ENCODE data around the gene MPV17. TPM values are rescaled to one million over a fixed set of nuclear protein-coding genes. Genes with fewer than 3 reads are reported as not detected.
"Not testable (repeated sequence)": the region's sequence is repeated elsewhere in the genome, so short reads cannot be mapped to it uniquely, and the experiment has no call there.

MPV17 gene
- total RNA-seq, 1 donor from 2014 or later: 84.5 TPM

DNA sequence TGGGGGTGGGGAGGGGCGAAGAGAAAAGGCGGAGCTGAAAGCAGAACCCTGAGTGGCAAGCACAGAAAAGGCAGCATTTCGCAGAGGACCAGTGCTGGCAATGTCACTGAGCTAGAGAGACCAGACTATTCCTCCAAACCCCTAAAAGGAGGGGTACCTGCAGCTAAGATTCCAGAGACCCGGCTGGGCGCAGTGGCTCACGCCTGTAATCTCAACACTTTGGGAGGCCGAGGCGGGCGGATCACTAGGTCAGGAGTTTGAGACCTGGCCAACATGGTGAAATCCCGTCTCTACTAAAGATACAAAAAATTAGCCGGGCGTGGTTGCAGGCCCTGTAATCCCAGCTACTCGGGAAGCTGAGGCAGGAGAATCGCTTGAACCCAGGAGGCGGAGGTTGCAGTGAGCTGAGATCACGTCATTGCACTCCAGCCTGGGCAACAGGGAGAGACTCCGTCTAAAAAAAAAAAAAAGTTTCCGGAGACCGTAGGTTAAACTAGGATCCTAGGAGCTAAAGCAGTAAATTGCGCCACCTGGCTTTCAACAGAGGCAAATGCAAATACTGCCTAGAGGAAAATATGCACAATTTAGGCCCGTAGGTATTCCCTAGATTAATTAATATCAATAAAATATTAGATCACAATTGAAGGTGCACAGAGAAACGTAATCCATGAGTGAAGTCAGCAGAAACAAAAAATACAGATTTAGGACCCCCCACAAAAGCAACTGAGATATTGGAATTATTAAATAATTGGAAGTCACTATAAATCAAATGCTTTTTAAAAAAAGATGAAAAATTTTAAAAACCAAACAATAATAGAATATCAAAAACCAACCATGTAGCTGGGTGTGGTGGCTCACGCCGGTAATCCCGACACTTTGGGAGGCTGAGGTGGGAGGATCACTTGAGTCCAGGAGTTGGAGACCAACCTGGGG is 19.5 kb downstream of the MPV17 start:
- H3K27ac Mint-ChIP-seq (ENCODE audit: unreplicated experiment): no peak overlapping the region
- peaks cover 52% of the 10 kb centered on the region for H3K27me3 Mint-ChIP-seq (ENCODE audit: low read depth)
- H3K9me3 Mint-ChIP-seq: no peaks in the 10 kb centered on the region
- H3K4me1 Mint-ChIP-seq: peaks cover under 1% of the 10 kb centered on the region
- peak overlapping the region; percentile 45 for H3K4me3 Mint-ChIP-seq
- TF ChIP-seq CTCF (conservative IDR thresholded peaks at IDR 0.05): peak; percentile 95
- H3K36me3 Mint-ChIP-seq (ENCODE audit: low read depth): no peaks in the 10 kb centered on the region
- DNase-seq (ENCODE audit: low read depth, low spot score): peak; percentile 51

- H3K27me3 Mint-ChIP-seq (ENCODE audit: low read depth): peaks cover 43% of the 10 kb centered on the region
- not testable (repeated sequence) for H3K9me3 Mint-ChIP-seq; DNase-seq (ENCODE audit: low read depth, low spot score); H3K4me3 Mint-ChIP-seq; H3K4me1 Mint-ChIP-seq; H3K27ac Mint-ChIP-seq (ENCODE audit: unreplicated experiment); H3K36me3 Mint-ChIP-seq (ENCODE audit: low read depth)
Measured at GRCh38 chr2:27300606-27301005, 22.3 kb downstream of the MPV17 start.

- Mint-ChIP-seq H3K9me3 (no peaks in the 10 kb centered on the region), H3K27ac (ENCODE audit: unreplicated experiment) (no peak overlapping the region), H3K4me3 (no peak overlapping the region), H3K36me3 (ENCODE audit: low read depth) (no peaks in the 10 kb centered on the region), H3K27me3 (ENCODE audit: low read depth) (peaks cover 30% of the 10 kb centered on the region), H3K4me1 (no peaks in the 10 kb centered on the region)
- no peak for DNase-seq (ENCODE audit: low read depth, low spot score)
- no peak for TF ChIP-seq CTCF (conservative IDR thresholded peaks at IDR 0.05)
Measured at GRCh38 chr2:27298391-27299080, 24.4 kb downstream of the MPV17 start.

DNA sequence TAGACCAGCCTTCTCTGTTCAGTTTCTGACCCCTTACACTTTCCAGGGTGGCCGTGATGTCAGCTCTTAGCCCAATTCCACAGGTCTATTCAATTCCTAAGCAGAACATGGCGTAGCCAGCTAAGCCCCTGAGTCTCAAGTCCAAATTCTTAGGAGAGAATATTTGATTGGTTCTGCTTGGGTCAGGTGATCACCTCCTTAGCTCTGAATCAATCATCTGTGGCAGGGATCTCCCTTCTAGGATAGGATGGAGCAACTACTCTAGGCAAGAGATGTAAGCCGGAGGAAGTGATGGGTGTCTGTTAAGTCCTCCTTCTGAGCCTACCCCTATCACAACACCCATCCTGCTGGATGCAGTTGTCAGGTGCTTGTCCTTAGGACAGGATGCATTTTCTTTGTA is 25.7 kb downstream of the MPV17 start:
- DNase-seq (ENCODE audit: low read depth, low spot score): no peak
- no peaks in the 10 kb centered on the region for H3K9me3 Mint-ChIP-seq
- H3K36me3 Mint-ChIP-seq (ENCODE audit: low read depth): no peaks in the 10 kb centered on the region
- no peak overlapping the region for H3K27ac Mint-ChIP-seq (ENCODE audit: unreplicated experiment)
- H3K4me1 Mint-ChIP-seq: no peaks in the 10 kb centered on the region
- no peak for TF ChIP-seq CTCF (conservative IDR thresholded peaks at IDR 0.05)
- peaks cover 42% of the 10 kb centered on the region for H3K27me3 Mint-ChIP-seq (ENCODE audit: low read depth)
- no peak overlapping the region for H3K4me3 Mint-ChIP-seq

DNA sequence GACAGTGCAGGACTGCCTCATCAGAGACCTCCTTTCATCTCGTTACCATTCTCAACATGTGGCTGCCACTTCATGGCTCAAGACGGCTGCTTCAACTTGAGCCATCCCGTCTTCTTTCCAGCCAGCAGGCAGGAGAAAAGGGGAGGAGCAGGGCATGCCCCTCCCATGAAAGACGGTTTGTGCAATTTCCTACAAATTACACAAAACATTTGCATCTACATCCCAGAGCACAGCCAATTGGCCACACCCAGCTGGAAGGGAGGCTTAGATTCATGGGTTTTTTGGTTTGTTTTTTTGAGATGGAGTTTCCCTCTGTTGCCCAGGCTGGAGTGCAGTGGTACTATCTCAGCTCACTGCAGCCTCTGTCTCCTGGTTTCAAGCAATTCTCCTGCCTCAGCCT is 26.4 kb downstream of the MPV17 start:
- no peak for DNase-seq (ENCODE audit: low read depth, low spot score)
- no peak overlapping the region for H3K27ac Mint-ChIP-seq (ENCODE audit: unreplicated experiment)
- no peak for TF ChIP-seq CTCF (conservative IDR thresholded peaks at IDR 0.05)
- no peaks in the 10 kb centered on the region for H3K36me3 Mint-ChIP-seq (ENCODE audit: low read depth)
- H3K4me1 Mint-ChIP-seq: no peaks in the 10 kb centered on the region
- H3K27me3 Mint-ChIP-seq (ENCODE audit: low read depth): peaks cover 48% of the 10 kb centered on the region
- H3K4me3 Mint-ChIP-seq: no peak overlapping the region
- H3K9me3 Mint-ChIP-seq: no peaks in the 10 kb centered on the region

- Mint-ChIP-seq H3K4me1 (no peaks in the 10 kb centered on the region), H3K27ac (ENCODE audit: unreplicated experiment) (no peak overlapping the region), H3K36me3 (ENCODE audit: low read depth) (no peaks in the 10 kb centered on the region), H3K9me3 (no peaks in the 10 kb centered on the region), H3K4me3 (no peak overlapping the region), H3K27me3 (ENCODE audit: low read depth) (peaks cover 52% of the 10 kb centered on the region)
- TF ChIP-seq CTCF (conservative IDR thresholded peaks at IDR 0.05): no peak
- no peak for DNase-seq (ENCODE audit: low read depth, low spot score)
Measured at GRCh38 chr2:27294928-27295327, 28.0 kb downstream of the MPV17 start.

Measured in neural crest cell (in vitro differentiated cells).